Ascending aorta (tissue), 2 donors: ENCODE results near the gene RPP30. TPM values are rescaled to one million over a fixed set of nuclear protein-coding genes. Genes with fewer than 3 reads are reported as not detected.
A peak's percentile ranks its signal among the peaks of the same experiment; 100 is the strongest.
"Not testable (repeated sequence)": the region's sequence is repeated elsewhere in the genome, so short reads cannot be mapped to it uniquely, and the experiment has no call there.

Experiments used
- DNase-seq, 2 donors: peaks; one replicate each; pipeline ENCODE4 v3.0.0-alpha.2; 2019; ENCODE audit warnings: low spot score in 2 of 2
- H3K27ac ChIP-seq, 2 donors: fragments of 200-600 bp; sonication (generic); one replicate each; pipeline ENCODE4 v1.5.1; 2016 to 2017; ENCODE audit warnings: mild to moderate bottlenecking in 1 of 2
- H3K27me3 ChIP-seq: fragments of 200-600 bp; sonication (generic); one replicate; pipeline ENCODE4 v1.5.1; 2017
- H3K36me3 ChIP-seq, 2 donors: fragments of 200-600 bp; sonication (generic); one replicate each; pipeline ENCODE4 v1.5.1; 2016
- H3K4me1 ChIP-seq, 2 donors: fragments of 200-600 bp; sonication (generic); one replicate each; pipeline ENCODE4 v1.5.1; 2016 to 2017; ENCODE audit warnings: mild to moderate bottlenecking in 1 of 2
- H3K4me3 ChIP-seq, 2 donors: fragments of 200-600 bp; sonication (generic); one replicate each; pipeline ENCODE4 v1.5.1; 2016 to 2017; ENCODE audit warnings: mild to moderate bottlenecking in 1 of 2
- H3K9me3 ChIP-seq, 2 donors: fragments of 200-600 bp; sonication (generic); one replicate each; pipeline ENCODE4 v1.5.1; 2016
- intact Hi-C: fragments of 100-400 bp; cut with DNase I; formaldehyde crosslinking; loops from one replicate; pipeline ENCODE4 v1.15.1; 2023
- total RNA-seq: library from RNA; depleted of rRNA; stranded (reverse); fragments of >200 nt; gene quantifications from one replicate; pipeline ENCODE4 v1.1.0, GENCODE V29; 2016
- TF ChIP-seq, protein P1 (sequence below), 3 experiments: fragments of 200-600 bp in 2 of 3; fragments of 450-650 bp in 1 of 3; sonication (generic) in 2 of 3; IDR thresholded peaks; one replicate each; pipeline ENCODE4 v1.5.1; 2016 to 2019; ENCODE audit warnings: antibody characterized with exemption in 3 of 3, mild to moderate bottlenecking in 1 of 3, moderate library complexity in 1 of 3

The RPP30 gene
- total RNA-seq, 1 donor from 2014 or later, result 141 TPM

DNA sequence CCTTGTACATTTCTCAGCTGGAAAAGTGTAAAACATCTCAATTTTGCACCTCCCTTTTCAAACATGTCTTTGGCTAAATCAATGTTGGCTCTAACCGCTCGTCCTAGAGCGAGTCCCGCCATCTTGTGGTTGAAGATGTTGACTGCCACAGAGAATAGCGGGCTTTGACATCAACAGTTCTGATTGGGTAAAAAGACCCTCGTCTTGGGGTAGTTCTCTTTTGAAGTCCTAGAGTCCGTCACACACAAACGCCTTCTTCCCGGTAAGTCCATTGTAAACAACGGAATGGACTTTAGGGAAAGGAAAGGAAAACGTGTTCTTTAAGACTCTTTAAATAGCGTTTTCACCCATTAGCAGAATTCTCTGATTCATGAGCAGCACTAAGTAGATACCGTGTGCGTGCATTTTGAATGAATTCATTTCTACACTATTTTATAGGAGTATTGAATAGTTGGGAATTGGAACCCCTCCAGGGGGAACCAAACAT is 452 bp upstream of the RPP30 start:
- intact Hi-C loops, result loop anchor here (2.0 kb wide), 1 partner anchor 1077 kb away; no protein-coding TSS in a partner anchor
- TF ChIP-seq, protein P1, sequence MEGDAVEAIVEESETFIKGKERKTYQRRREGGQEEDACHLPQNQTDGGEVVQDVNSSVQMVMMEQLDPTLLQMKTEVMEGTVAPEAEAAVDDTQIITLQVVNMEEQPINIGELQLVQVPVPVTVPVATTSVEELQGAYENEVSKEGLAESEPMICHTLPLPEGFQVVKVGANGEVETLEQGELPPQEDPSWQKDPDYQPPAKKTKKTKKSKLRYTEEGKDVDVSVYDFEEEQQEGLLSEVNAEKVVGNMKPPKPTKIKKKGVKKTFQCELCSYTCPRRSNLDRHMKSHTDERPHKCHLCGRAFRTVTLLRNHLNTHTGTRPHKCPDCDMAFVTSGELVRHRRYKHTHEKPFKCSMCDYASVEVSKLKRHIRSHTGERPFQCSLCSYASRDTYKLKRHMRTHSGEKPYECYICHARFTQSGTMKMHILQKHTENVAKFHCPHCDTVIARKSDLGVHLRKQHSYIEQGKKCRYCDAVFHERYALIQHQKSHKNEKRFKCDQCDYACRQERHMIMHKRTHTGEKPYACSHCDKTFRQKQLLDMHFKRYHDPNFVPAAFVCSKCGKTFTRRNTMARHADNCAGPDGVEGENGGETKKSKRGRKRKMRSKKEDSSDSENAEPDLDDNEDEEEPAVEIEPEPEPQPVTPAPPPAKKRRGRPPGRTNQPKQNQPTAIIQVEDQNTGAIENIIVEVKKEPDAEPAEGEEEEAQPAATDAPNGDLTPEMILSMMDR (IDR thresholded peaks at IDR 0.05), result peak; percentile 25 to 61 (median 52)
- Histone ChIP-seq H3K27me3 (no peaks in the 10 kb centered on the region), H3K36me3 (peaks cover 7 to 9% of the 10 kb centered on the region in 2 donors), H3K4me3 (peak overlapping the region; percentile 73 to 87), H3K4me1 (peaks cover 0 to 10% of the 10 kb centered on the region in 2 donors), H3K27ac (peak overlapping the region; percentile 44 to 69), H3K9me3 (peaks cover 0 to 6% of the 10 kb centered on the region in 2 donors)
- DNase-seq, result no peak

DNA sequence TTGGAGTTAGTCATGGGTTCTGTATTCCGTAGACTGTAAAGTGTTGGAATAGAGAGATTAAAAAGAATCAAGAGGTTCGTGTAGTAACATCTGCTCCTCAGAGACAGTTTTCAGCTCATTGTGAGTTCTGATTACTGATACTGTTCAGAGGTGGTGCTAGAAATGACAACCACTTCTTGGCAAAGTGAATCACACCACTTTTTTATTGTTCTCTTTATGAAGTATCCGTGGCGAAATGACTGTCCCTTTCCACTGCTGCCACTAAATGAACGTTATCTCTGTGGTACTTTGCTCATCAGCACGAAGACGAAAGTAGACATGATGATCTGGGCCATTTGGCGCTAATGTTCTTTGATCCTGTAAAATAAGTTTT is 860 bp downstream of the RPP30 start:
- Histone ChIP-seq H3K27ac (no peak overlapping the region), H3K4me3 (peak overlapping the region; percentile 73 to 87), H3K27me3 (no peaks in the 10 kb centered on the region), H3K4me1 (peaks cover 0 to 10% of the 10 kb centered on the region in 2 donors), H3K36me3 (peaks cover 19 to 20% of the 10 kb centered on the region in 2 donors), H3K9me3 (peaks cover 0 to 6% of the 10 kb centered on the region in 2 donors)
- intact Hi-C loops, result no loop called here
- no peak for DNase-seq
- TF ChIP-seq, protein P1 (IDR thresholded peaks at IDR 0.05), result no peak

DNA sequence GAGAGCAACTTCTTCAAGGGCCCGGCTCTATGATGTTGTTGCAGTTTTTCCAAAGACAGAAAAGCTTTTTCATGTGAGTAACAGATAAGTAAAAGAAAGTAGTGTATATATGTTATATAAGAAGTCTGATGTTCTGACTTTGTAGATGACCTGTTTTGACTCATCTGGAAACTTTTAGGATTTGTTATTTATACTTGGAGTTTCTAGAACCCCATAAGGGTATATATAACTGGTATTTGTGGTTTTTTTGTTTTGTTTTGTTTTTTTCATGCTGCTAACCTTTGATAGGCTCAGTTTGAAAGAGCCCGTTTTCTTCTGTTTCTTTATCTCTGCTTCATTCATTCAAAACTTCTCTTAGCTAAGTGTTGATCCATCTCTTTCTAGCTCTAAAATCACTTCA is 7.3 kb downstream of the RPP30 start:
- Histone ChIP-seq H3K9me3 (no peaks in the 10 kb centered on the region), H3K4me1 (no peaks in the 10 kb centered on the region), H3K36me3 (peaks cover 34 to 45% of the 10 kb centered on the region in 2 donors), H3K27ac (no peak overlapping the region), H3K27me3 (no peaks in the 10 kb centered on the region), H3K4me3 (no peak overlapping the region)
- TF ChIP-seq, protein P1 (IDR thresholded peaks at IDR 0.05), result no peak
- intact Hi-C loops, result no loop called here
- DNase-seq, result no peak

DNA sequence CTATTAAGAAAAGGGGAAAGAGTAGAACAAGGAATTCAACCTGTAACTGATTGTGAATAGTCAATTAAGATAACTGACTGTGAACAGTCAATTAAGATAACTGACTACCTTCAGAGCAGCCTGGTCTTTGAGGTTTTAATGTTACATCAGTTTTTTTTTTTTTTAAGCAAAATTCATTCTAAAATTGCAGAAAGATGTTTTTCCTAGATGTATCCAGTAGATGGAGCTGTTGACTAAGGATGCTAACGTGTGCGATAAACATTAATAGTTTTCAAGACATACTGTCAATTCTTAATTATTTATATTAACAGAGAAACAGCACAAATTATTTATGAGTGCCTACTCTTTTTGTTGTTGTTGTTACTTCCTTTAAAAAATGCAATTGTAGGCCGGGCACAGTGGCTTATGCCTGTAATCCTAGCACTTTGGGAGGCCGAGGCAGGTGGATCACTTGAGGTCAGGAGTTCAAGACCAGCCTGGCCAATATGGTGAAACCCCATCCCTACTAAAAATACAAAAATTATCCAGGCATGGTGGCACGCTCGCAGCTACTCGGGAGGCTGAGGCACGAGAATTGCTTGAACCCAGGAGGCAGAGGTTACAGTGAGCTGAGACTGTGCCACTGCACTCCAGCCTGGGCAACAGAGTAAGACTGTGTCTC is 8.4 kb downstream of the RPP30 start:
- H3K9me3 ChIP-seq, intact Hi-C loops, H3K27ac ChIP-seq, H3K27me3 ChIP-seq, H3K4me3 ChIP-seq, H3K4me1 ChIP-seq, DNase-seq: not testable (repeated sequence)
- TF ChIP-seq, protein P1 (IDR thresholded peaks at IDR 0.05), result peak; percentile 26 to 71 (median 61)
- peaks cover 34 to 53% of the 10 kb centered on the region in 2 donors for H3K36me3 ChIP-seq

DNA sequence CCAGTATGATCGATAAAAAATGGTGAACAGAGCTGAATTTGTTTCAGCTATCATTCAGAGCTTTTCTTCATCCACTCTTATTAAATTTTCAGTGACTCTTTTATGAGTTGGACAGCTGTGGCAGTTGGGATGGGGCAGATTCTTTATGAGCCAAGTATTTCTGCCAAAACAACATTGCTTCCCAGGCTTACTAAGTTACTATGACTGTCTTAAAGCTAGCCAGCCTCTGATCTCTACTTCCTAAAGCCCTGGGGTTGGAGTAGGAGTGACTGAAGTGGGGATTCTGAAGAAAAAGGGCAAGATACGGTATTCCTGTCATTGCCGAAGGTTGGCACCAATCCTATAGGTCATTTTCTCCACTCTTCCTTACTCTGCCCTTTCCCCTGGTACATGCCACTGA is 12.7 kb downstream of the RPP30 start:
- intact Hi-C loops, result no loop called here
- Histone ChIP-seq H3K27me3 (no peaks in the 10 kb centered on the region), H3K27ac (no peak overlapping the region), H3K9me3 (no peaks in the 10 kb centered on the region), H3K36me3 (peaks cover 40 to 58% of the 10 kb centered on the region in 2 donors), H3K4me1 (no peaks in the 10 kb centered on the region), H3K4me3 (no peak overlapping the region)
- no peak for DNase-seq
- TF ChIP-seq, protein P1 (IDR thresholded peaks at IDR 0.05), result no peak
